Astrocyte of the spinal cord (primary cell): ENCODE results near the gene NDUFS7.
A peak's percentile ranks its signal among the peaks of the same experiment; 100 is the strongest.

Experiments
- DNase-seq: peaks from one replicate; pipeline ENCODE4 v3.0.0; 2011; ENCODE audit warnings: low read depth, low spot score
- H3K4me3 ChIP-seq: 2 replicates; pipeline ENCODE4 v1.5.1; 2011; ENCODE audit warnings: low read depth, mild to moderate bottlenecking, low read length, moderate library complexity
- in situ Hi-C: cut with HindIII; loops from 2 replicates; pipeline ENCODE4 v1.10.0; 2017; ENCODE audit warnings: low sequenced_read_pairs
- TF ChIP-seq, protein P1 (sequence below): IDR thresholded peaks from 2 replicates; pipeline ENCODE4 v1.5.1; 2012; ENCODE audit warnings: low read depth, mild to moderate bottlenecking, low read length, inconsistent platforms

NDUFS7 gene

DNA sequence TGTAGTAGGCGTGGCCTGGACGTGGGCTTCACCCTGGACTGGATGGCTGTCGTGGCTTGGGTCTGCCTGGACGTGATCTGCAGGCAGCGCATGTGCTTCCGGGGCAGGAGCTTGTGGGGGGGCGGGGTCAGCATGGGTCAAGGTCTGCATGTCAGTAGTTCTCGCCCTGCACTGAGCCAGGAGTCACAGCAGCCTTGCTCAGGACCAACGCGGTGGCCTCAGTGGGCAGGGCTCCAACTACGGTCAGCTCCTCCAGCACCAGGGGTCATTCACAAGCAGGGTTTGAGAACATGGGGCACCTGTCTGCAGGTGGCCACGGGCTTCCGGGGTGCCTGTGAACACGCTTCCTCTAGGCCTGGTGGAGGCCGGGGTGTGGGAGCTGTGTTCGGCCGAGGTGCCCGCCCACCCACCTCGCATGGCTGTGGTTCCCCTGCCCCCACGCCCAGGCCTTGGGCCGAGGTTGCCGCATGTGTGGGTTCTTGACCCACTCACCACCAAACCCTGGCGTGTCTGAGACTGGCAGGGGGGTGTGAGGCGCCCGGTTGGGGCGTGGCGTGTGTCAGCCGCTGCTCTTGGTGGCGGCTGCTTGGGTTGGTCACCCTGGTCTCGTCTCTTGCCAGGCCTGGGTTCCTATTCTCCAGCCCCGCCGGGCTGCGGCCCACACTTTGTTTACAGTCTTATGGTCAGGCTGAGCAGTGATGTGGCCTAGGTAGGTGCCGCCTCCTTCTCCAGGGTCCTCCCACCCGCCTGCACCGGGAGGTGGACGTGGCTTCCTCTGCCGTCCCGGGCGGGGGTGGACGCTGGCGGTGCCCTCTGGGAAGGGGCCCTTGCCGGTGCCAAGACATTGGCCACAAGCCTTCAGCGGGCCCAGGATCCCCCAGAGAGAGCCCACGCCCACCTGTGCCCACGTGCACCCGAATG lies 49.7 kb downstream of the NDUFS7 start:
- in situ Hi-C loops = no loop called here
- TF ChIP-seq, protein P1, sequence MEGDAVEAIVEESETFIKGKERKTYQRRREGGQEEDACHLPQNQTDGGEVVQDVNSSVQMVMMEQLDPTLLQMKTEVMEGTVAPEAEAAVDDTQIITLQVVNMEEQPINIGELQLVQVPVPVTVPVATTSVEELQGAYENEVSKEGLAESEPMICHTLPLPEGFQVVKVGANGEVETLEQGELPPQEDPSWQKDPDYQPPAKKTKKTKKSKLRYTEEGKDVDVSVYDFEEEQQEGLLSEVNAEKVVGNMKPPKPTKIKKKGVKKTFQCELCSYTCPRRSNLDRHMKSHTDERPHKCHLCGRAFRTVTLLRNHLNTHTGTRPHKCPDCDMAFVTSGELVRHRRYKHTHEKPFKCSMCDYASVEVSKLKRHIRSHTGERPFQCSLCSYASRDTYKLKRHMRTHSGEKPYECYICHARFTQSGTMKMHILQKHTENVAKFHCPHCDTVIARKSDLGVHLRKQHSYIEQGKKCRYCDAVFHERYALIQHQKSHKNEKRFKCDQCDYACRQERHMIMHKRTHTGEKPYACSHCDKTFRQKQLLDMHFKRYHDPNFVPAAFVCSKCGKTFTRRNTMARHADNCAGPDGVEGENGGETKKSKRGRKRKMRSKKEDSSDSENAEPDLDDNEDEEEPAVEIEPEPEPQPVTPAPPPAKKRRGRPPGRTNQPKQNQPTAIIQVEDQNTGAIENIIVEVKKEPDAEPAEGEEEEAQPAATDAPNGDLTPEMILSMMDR = no peak
- DNase-seq = no peak
- no peak overlapping the region for H3K4me3 ChIP-seq

DNA sequence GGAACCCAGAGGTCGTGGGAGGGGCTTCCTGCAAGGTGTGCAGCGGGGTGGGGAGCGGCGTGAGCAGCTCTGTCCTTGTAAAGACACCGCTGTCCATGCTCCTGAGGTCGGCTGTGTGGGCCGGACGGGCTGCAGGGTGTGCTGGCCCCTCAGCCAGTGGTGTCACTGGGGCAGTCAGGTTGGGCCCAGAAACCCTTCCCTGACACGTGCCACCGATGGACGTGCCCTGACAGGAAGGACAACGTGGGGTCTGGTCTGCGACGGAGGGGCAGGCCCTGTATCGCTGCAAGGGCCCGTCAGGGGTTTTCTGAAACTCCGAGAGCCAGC lies 50.3 kb downstream of the NDUFS7 start:
- DNase-seq = no peak
- TF ChIP-seq, protein P1 = no peak
- H3K4me3 ChIP-seq = no peak overlapping the region
- in situ Hi-C loops = no loop called here

DNA sequence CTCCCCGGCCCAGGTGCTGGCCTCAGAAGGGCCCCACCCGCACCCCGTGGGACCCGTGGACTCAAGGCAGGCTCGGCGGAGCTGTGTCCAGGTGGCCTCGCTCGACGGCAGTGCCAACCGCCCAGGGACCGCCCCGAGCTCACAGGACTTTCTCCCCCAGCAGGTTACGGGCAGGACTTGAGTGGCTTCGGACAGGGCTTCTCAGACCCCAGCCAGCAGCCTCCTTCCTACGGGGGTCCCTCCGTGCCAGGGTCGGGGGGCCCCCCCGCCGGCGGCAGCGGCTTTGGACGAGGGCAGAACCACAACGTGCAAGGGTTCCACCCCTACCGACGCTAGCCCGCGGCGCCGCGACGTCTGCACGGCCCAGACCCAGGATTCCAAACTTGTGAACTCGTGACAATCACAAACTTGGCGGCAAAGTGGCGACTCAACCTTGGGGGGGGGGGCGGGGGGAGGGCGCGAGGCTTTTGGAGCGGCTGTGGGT lies 50.9 kb downstream of the NDUFS7 start:
- in situ Hi-C loops = no loop called here
- H3K4me3 ChIP-seq = no peak overlapping the region
- DNase-seq = no peak
- TF ChIP-seq, protein P1 = no peak

DNA sequence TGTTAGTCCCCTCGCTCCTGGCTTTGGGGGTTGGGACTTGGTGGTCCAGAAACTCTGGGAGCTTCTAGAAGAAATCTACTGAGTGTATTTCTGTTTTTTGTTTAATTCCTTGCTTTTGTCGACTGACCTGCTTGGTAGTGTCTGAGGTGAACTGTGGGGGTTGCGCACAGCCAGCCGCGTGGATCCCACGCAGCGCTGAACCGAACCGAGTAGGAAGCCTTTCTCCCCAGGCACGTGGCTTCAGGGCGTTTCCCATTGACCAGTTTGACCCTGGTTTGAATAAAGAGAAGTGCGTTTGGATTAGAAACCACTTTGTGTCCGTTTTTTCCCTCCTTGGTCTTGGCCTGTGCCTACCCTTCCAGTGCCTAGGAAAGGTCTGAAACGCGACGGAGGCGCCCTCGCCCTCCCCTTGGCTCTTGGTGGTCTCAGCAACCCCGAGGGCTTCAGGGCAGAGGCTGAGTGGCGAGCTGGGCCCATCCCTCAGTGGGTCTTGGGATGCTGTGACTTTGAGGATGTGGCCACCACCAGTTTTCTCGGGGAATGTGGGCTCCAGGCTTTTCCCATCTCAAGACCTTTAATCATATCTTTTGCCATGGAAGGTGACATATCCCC lies 51.8 kb downstream of the NDUFS7 start:
- H3K4me3 ChIP-seq = no peak overlapping the region
- in situ Hi-C loops = no loop called here
- DNase-seq = no peak

DNA sequence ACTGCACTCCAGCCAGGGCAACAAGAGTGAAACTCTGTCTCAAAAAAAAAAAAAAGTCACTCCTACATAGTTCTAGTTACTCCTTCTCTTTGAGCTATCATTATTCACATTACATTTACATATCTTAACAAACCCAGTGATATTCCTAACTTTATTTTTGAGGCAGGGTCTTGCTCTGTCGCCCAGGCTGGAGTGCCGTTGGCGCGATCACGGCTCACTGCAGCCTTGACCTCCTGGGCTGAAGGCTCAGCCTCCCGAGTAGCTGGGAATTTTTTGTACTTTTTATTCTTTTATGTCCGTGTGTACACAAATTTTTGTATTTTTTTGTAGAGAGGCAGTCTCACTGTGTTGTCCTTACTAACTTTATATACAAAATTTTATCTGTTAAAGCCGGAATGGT lies 53.9 kb downstream of the NDUFS7 start:
- in situ Hi-C loops = no loop called here
- DNase-seq = no peak
- TF ChIP-seq, protein P1 = no peak

More for the DNA sequence above, 51.8 kb downstream of the NDUFS7 start:
- TF ChIP-seq, protein P1 = no peak

DNA sequence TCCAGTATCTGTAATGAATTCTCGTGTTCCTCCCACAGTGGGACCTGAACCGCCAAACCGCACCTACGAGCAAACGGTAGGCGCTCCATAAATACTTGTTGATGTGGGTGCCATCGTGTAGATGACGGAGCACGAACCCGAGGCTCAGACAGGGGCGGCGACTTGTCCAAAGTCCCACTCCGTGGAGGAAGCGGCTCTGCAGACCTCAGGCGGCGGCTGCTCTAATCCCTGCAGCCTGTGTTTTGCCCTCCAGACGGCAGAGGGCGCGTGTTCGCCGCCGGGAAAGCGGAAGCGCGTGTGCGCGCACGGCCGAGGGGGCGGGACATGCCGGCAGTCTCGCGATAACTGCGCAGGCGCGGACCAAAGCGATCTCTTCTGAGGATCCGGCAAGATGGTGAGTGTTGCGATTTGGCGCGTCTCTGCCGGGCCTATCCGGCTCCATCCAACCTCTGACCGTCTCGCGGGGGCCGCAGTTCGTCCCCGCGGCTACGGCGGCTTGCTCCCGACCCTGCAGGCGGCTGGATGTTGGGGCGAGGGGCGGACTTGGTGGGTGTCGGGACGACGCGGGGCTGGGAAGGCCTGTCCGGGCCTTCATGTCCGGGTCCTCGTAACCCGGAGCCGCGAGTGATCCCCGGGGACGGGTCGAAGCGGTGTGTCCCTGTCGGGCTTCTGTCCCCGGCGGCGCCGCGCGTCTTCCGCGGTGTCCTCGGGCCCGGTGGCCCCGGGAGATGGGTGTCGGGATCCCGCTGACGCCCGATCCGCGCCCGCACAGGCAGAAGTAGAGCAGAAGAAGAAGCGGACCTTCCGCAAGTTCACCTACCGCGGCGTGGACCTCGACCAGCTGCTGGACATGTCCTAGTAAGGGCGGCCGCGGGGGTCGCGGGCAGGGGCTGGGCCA lies 54.6 kb downstream of the NDUFS7 start, which contains the start of gene RPS15:
Gene RPS15, plus strand, starts transcription at position 362 of the 898 bp plus-strand sequence. Its CDS starts 30 bp downstream, at position 392.
- DNase-seq = peak; percentile 96
- in situ Hi-C loops = no loop called here

More for the DNA sequence above, 53.9 kb downstream of the NDUFS7 start:
- no peak overlapping the region for H3K4me3 ChIP-seq

More for the DNA sequence above, 54.6 kb downstream of the NDUFS7 start, which contains the start of gene RPS15:
- H3K4me3 ChIP-seq = peak within 1 kb of the TSS; percentile 77
- TF ChIP-seq, protein P1 = peak; percentile 97
